22Rv1 (cell line): Measurements from ENCODE around the gene CMSS1.

Source experiments
- CTCF ChIP-seq: fragments of 450-650 bp; IDR thresholded peaks from 2 replicates; pipeline ENCODE4 v1.5.1; 2017; ENCODE audit warnings: mild to moderate bottlenecking
- ZFX ChIP-seq: fragments of 450-650 bp; IDR thresholded peaks from 2 replicates; pipeline ENCODE4 v1.6.1; 2017; ENCODE audit warnings: antibody characterized with exemption, borderline replicate concordance

- TF ChIP-seq CTCF, result no peak
- no peak for TF ChIP-seq ZFX
Measured at GRCh38 chr3:99961756-99962515, 144.3 kb downstream of the CMSS1 start.
